GM19239 (cell line): Measurements from ENCODE around the gene MGST3.
"Not testable (repeated sequence)": the region's sequence is repeated elsewhere in the genome, so short reads cannot be mapped to it uniquely, and the experiment has no call there.

Experiments
- DNase-seq: peaks from one replicate; pipeline ENCODE4 v3.0.0; 2011; ENCODE audit warnings: low spot score; ENCODE audit not compliant: insufficient read length
- FAIRE-seq: peaks from 2 replicates; lab custom pipeline; 2011; peaks lifted over from hg19 to GRCh38; lab: Jason Lieb, UNC

MGST3 gene

GRCh38 chr1:165630629-165631341 is at the start of gene MGST3:
Gene MGST3 (plus strand): TSS chr1:165631234. CDS start chr1:165649848, 18,614 bp downstream.
- peak; percentile 85 for DNase-seq
- peak; percentile 97 for FAIRE-seq

DNA sequence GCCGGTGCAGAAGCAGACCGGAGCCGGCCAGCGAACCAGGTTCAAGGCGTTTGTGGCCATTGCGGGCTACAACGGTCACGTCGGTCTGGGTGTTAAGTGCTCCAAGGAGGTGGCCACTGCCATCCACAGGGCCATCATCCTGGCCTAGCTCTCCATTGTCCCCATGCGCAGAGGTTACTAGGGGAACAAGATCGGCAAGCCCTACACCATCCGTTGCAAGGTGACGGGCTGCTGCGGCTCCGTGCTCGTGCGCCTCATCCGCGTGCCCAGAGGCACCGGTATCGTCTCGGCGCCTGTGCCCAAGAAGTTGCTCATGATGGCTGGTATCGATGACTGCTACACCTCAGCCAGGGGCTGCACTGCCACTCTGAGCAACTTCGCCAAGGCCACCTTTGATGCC is 49.1 kb upstream of the MGST3 start:
- no peak for FAIRE-seq
- no peak for DNase-seq

- FAIRE-seq: no peak
- no peak for DNase-seq
Observed at GRCh38 chr1:165586398-165586797, 44.6 kb upstream of the MGST3 start.

- FAIRE-seq, DNase-seq: not testable (repeated sequence)
Observed at GRCh38 chr1:165591391-165591790, 39.6 kb upstream of the MGST3 start.

DNA sequence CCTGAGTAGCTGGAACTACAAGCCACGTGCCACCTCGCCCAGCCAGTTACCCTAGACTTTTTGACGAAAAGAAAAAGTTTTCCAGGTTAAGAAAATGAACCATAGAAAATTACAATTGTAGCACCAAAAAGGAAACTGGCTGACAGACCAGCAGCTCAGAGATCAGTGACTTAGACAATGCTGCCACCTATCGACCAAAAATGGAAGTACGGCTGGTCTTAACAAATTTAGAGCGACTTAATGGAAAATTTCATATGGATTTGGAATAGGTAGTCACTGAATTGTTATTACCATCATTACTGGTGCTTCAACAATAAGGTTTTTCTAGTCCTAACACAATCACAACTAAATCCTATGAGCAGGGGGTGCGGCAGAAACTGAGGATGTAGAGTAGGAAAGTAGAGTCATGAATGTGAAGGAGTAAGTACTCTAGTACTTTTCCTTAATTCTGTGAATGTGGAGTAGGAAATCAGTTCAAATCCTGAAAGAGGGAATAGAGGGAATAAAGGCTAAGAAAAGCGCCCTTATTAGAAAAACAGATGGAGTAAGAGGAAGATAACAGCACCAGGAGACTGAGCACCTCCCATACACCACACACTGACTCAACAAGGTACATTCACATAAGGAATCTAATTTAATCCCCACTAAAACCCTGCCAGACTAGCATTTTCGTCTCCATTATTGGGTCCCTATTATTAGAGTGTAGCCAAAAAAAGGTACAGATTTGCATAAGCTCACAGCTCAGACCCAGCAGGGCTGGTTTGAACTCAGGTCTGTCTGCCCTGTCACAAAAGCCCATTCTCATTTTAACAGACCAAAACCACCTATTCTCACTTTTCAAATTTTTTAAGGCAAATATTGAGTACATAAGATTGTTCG is 37.9 kb upstream of the MGST3 start:
- DNase-seq (peak; percentile 23), FAIRE-seq (peak; percentile 92)

DNA sequence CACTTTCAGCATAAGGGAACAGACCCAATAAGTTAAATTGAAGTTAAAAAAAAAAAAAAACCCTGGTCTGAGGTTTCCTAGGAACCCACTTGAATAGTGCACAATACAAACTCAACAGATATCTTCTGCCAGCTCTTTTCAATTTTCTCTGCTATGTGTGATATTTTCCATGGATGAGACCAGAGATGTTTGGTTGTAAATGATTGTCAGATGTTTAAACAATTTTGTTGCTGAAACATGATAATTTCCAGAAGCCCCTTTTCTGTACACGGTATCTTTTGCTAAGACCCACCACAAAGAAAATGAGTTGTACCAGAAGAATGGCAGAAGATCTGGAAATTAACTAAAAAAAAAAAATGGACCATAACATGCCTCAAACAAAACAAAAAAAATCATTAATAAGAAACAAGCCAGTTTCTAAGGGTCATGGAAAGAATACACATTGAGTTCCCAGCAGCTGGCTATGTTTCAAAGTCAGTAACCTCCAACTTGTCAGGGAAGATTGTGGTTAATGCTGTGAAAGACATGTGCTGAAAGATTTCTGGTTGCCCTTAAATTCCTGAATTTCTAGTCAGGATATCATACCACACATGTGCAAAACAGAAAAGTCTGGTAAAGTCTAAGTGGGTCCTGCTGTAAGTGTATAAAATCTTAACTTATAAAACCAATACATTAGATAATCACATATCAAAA is 35.6 kb upstream of the MGST3 start:
- DNase-seq (no peak), FAIRE-seq (no peak)

DNA sequence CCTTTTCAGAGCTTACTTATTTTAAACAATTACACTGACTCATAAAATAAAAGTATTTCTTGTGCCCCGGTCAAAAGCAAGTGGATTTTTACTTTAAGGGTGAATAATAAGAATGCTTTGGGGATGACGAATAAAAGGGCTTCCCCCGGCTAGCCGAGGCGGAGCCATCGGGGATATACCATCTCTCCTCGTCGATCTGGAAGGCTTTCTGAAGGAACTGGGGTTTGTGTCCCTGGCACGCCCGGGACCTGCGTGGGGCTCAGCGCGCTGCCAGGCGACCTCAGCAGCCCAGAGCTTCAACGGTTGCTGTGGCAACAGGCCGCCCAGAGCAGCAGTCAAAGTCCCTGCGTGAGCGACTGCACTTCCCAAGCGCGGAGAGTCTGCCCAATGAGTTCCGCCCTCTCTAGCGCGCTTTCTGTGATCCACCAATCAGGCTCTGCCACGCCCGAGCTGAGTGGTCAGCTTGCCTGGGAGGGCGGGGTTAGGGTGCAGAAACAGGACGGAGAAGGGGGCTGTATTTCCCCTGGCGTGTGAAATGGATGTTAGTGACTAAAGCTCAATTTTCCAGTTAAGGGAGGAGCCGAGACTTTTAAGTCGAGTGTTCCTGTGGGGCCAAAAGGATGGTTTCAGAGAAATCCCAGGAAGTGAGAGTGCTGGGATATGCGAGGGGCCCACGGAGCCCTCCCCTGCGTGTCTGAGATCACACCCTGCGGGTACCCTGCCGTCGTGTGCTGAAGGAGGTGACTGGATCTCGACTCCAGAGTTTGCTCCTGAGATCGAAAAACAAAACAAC is 33.0 kb upstream of the MGST3 start:
- FAIRE-seq: peak; percentile 98
- DNase-seq: peak; percentile 67

DNA sequence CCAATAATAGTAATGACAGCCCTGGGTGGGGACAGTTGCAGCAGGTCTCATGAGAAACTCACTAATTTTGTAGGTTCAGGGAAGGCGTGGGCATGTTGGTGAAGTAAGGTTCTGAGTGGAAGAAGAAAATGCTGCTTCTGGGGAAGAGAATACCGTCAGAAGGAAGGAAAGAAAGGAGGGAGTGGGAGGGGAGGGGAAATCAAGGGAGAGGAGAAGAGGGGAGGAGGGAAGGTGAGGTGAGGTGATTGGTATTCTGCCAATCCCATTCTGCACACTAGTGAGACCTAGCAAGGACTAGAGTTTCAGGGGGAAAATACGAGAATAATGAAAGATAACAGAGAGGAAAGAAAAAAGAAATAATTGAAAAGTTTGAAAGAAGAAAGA is 32.4 kb upstream of the MGST3 start:
- FAIRE-seq (peak; percentile 33), DNase-seq (no peak)

- no peak for DNase-seq
- FAIRE-seq: no peak
Observed at GRCh38 chr1:165600793-165601192, 30.2 kb upstream of the MGST3 start.

DNA sequence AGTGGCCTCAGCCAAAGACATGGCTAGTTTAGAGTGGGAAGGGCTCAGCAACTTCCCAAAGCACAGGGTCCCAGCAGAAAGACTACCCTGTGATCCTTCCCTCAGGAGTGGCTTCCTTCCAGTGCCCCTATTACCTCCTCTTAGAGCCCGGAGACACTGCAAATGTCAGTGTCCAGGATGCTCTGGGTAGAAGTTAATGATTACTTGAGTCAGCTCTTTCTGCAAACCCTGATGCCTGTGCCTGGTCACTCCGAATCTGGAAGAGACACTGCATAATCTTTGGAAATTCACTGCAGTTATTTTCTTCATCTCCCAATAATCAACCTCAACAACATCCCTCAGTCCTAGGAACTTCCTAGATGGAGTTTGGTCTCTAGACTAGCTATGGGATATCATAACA is 27.2 kb upstream of the MGST3 start:
- DNase-seq (no peak), FAIRE-seq (no peak)

DNA sequence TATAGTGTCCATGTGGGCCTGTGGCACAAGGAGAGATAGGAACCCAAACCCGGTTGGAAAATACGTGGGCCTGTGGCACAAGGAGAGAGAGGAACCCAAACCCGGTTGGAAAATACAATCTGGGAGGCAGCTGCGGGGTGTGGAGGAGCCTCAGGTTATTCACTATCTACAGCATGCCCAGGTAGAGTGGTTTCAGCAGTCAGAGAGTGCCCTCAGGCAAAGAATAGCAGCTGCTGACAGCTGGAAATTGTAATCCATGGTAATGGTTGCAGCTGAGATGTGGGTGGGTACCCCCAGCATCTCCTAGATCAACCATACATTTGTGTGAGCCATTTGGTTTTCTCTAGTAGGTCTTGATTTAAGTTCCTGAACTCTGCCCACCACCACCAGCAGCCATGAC is 25.8 kb upstream of the MGST3 start:
- FAIRE-seq: no peak
- DNase-seq: no peak

DNA sequence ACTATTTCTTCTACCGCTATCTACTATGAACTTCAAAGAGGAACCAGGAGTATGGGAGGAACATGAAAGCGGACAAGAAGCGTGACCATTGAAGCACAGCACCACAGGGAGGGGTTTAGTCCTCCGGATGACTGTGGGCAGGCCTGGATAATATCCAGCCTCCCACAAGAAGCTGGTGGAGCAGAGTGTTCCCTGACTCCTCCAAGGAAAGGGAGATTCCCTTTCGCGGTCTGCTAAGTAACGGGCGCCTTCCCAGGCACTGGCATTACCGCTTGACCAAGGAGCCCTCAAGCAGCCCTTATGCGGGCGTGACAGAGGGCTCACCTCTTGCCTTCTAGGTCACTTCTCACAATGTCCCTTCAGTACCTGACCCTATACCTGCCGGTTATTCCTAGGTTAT is 24.4 kb upstream of the MGST3 start:
- DNase-seq, FAIRE-seq: not testable (repeated sequence)

DNA sequence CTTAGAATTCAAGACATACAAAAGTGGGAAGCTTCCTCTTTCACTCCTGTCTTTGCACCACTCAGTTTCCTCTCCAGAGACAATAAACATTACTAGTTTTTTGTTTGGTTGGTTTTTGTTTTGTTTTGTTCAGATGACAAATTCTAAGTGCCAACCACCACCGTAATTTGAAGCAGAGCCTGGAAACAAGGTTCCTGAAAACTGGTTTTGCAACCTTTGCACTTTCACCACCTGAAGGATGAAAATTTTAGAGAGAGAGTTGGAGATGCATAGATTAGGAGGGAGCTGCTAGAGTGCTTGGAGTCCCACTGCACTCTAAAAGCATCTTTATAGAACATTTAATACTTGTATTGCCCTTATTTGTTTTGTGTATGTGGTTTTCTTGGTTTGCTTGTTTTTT is 20.2 kb upstream of the MGST3 start:
- FAIRE-seq (no peak), DNase-seq (no peak)

GRCh38 chr1:165612062-165612461 is 19.0 kb upstream of the MGST3 start:
- FAIRE-seq (no peak), DNase-seq (no peak)

GRCh38 chr1:165616054-165616612 is 14.9 kb upstream of the MGST3 start:
- FAIRE-seq (no peak), DNase-seq (no peak)

DNA sequence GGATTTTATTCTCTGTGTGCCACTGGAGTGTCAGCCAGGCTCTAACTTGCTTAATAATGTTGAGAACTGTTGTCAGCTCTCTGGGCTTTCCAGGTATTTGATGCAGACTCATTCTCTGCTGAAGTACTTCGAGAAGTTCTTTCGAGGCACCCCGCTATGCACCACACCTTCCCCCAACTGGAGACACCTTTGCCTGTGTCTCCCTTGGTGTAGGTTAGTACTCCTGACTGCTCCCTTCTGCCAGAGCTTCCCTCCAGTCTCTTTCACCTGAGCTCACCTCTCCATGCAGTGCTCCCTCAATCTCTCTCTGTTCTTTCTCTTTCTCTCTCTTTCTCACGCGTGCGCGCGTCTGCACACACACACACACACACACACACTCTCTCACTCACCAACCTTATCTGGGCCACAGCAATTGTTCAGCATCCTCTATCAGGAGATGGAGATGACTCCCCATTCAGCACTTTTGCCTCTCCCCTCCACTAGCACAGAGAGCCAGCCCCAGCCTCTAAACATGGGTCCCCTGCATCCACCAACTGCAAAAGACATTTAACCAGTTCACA is 14.0 kb upstream of the MGST3 start:
- no peak for FAIRE-seq
- DNase-seq: no peak

DNA sequence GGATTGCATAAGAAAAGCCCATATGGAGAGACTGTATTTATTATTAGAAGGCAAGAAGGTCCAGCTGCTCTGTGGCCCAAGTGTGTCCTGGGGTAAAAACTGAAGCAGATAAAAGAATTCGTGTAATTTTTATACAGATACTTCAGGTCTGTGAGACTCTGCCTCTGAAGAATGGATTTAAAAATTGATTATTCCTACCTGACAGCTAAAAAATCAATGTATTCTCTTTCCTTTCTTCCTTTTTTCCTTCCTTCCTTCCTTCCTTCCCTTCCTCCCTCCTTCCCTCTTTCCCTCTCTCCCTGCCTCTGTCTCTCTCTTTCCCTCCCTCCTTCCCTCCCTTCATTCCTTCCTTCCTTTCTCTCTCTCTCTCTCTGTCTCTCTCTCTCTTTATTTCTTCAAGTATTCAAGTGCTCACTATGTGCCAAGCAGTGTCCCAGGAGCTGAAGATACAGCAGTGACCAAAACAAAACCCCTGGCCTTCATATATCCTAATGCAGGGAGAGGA is 11.3 kb upstream of the MGST3 start:
- FAIRE-seq (no peak), DNase-seq (no peak)

DNA sequence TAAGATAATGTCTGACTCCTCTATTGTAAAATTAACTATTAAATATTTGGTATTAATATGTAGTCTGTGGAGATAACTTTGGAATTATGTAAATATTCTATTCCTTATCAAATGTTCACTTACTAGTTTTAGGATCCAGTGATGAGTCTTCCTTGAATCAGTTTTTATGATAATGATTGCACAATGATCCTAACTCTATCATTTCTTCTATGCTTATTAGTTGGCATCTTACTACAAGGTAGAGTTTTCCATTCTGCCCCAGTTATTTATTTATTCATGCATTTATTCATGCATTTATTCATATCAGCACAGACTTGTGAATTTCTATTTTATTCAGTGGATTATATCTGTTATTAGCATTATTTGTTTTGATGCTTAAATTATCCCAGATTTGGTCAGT is 7.4 kb upstream of the MGST3 start:
- DNase-seq (no peak), FAIRE-seq (no peak)

DNA sequence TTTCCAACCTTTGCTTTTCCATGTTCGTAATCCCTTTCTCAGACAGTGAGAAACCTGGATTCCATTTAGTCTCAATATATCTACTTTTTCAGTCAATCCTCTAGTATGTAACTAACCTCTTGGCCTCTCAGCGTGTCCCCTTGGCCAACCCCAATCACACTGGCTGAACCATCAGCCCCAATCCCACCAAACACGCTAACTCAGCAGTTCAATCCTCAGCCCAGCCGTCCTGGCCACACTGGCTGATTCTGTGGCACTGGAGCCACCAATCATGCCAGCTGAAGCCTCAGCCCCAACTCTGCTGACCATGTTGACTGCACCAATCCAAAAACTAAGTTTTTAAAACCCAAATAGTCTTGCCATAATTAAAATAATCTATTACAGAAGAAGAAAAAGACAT is 6.6 kb upstream of the MGST3 start:
- DNase-seq (no peak), FAIRE-seq (no peak)
